SK-N-SH (cell line): ENCODE measurements around the gene ACVRL1. TPM values are rescaled to one million over a fixed set of nuclear protein-coding genes. Genes with fewer than 3 reads are reported as not detected.

ENCODE experiments used
- CTCF ChIA-PET: fragments of 300-600, 350-600 bp; formaldehyde crosslinking; extraction: SDS; loops from one replicate; lab custom pipeline; 2021; lab: Yijun Ruan, JAX
- POLR2A ChIA-PET: fragments of 350-600 bp; sonication (Branson Sonifier 250); formaldehyde crosslinking; extraction: SDS; loops from one replicate; lab custom pipeline; 2020; ENCODE audit warnings: antibody characterized with exemption, inconsistent platforms; lab: Yijun Ruan, JAX
- DNase-seq: peaks from one replicate; pipeline ENCODE4 v3.0.0; 2012
- H2AFZ ChIP-seq: fragments of 200-600 bp; sonication (generic); 2 replicates; pipeline ENCODE4 v1.8.1; 2016; ENCODE audit warnings: antibody characterized with exemption, mild to moderate bottlenecking, low read depth
- H3F3A ChIP-seq: fragments of 200-600 bp; sonication (generic); replicated peaks from 2 replicates; pipeline ENCODE3; 2016; ENCODE audit warnings: antibody characterized with exemption, mild to moderate bottlenecking; ENCODE audit not compliant: insufficient read depth
- H3K27ac ChIP-seq, 2 experiments: fragments of 200-500 bp in 1 of 2; fragments of 200-600 bp in 1 of 2; sonication (Bioruptor generic) in 1 of 2; sonication (generic), shearing (Covaris generic) in 1 of 2; 2 replicates each; pipeline versions ENCODE4 v1.5.1 to v1.6.1; 2014 to 2016; ENCODE audit warnings: low read depth in 2 of 2, inconsistent platforms in 1 of 2, low read length in 1 of 2, mild to moderate bottlenecking in 1 of 2, mixed read lengths in 1 of 2
- H3K27me3 ChIP-seq: fragments of 200-600 bp; sonication (generic), shearing (Covaris generic); 2 replicates; pipeline ENCODE4 v1.6.1; 2016; ENCODE audit warnings: mixed run types; ENCODE audit not compliant: insufficient read depth
- H3K36me3 ChIP-seq, 2 experiments: fragments of 200-500 bp in 1 of 2; fragments of 200-600 bp in 1 of 2; sonication (Bioruptor generic) in 1 of 2; sonication (generic) in 1 of 2; replicated peaks in 1 of 2; 2 replicates each; pipeline versions ENCODE3 to v1.5.1; 2014 to 2016; ENCODE audit warnings: low read length in 1 of 2, mild to moderate bottlenecking in 1 of 2; ENCODE audit not compliant: insufficient read depth in 2 of 2, control insufficient read depth in 1 of 2
- H3K4me1 ChIP-seq, 2 experiments: fragments of 200-500 bp in 1 of 2; fragments of 200-600 bp in 1 of 2; sonication (Bioruptor generic) in 1 of 2; sonication (generic), shearing (Covaris generic) in 1 of 2; 2 replicates each; pipeline versions ENCODE4 v1.5.1 to v1.6.1; 2014 to 2016; ENCODE audit warnings: low read depth in 1 of 2, low read length in 1 of 2, mixed run types in 1 of 2; ENCODE audit not compliant: insufficient read depth in 2 of 2, control insufficient read depth in 1 of 2
- H3K4me2 ChIP-seq: fragments of 200-600 bp; sonication (generic), shearing (Covaris generic); 2 replicates; pipeline ENCODE4 v1.6.1; 2017; ENCODE audit warnings: mixed run types
- H3K4me3 ChIP-seq, 2 experiments: fragments of 200-500 bp in 1 of 2; fragments of 200-600 bp in 1 of 2; sonication (Bioruptor generic) in 1 of 2; sonication (generic), shearing (Covaris generic) in 1 of 2; 2 replicates each; pipeline versions ENCODE4 v1.5.1 to v1.8.1; 2014 to 2016; ENCODE audit warnings: low read depth in 2 of 2, inconsistent platforms in 1 of 2, low read length in 1 of 2, mild to moderate bottlenecking in 1 of 2, mixed read lengths in 1 of 2, moderate library complexity in 1 of 2
- H3K79me2 ChIP-seq: fragments of 200-600 bp; sonication (generic); 2 replicates; pipeline ENCODE4 v1.8.1; 2017; ENCODE audit warnings: mild to moderate bottlenecking; ENCODE audit not compliant: insufficient read depth
- H3K9ac ChIP-seq: fragments of 200-600 bp; sonication (generic); 2 replicates; pipeline ENCODE4 v1.6.1; 2017; ENCODE audit warnings: mixed run types
- H3K9me2 ChIP-seq: fragments of 200-600 bp; sonication (generic); 2 replicates; pipeline ENCODE4 v1.6.1; 2017; ENCODE audit warnings: mixed run types
- H3K9me3 ChIP-seq: fragments of 200-600 bp; sonication (generic); 2 replicates; pipeline ENCODE4 v1.6.1; 2017; ENCODE audit warnings: mixed run types, mild to moderate bottlenecking, moderate library complexity
- H4K20me1 ChIP-seq: fragments of 200-600 bp; sonication (generic); 2 replicates; pipeline ENCODE4 v1.6.1; 2017; ENCODE audit warnings: mild to moderate bottlenecking, mixed run types; ENCODE audit not compliant: insufficient read depth
- CHD2 ChIP-seq: fragments of 150-350 bp; IDR thresholded peaks from 2 replicates; pipeline ENCODE4 v1.6.1; 2018; ENCODE audit warnings: low read length; ENCODE audit not compliant: partially characterized antibody
- EP300 ChIP-seq, 2 experiments: IDR thresholded peaks; 2 replicates each; pipeline versions ENCODE4 v1.4.0 to v1.6.1; 2012; ENCODE audit warnings: borderline replicate concordance in 1 of 2, low read depth in 1 of 2, low read length in 1 of 2
- EZH2phosphoT487 ChIP-seq: fragments of 200-600 bp; sonication (generic); IDR thresholded peaks from 2 replicates; pipeline ENCODE4 v1.6.1; 2017; ENCODE audit warnings: low read depth, mixed run types, mild to moderate bottlenecking, antibody characterized with exemption, moderate library complexity, borderline replicate concordance
- FOSL2 ChIP-seq: IDR thresholded peaks from 2 replicates; pipeline ENCODE4 v1.4.0; 2012; ENCODE audit warnings: low read depth, mild to moderate bottlenecking, moderate library complexity, borderline replicate concordance
- GATA2 ChIP-seq: sonication (generic); formaldehyde crosslinking; IDR thresholded peaks from 2 replicates; pipeline ENCODE4 v1.5.0; 2020; ENCODE audit warnings: mild to moderate bottlenecking, missing genetic modification reagents
- JUND ChIP-seq: IDR thresholded peaks from 2 replicates; pipeline ENCODE4 v1.4.0; 2012
- MXI1 ChIP-seq: IDR thresholded peaks from 2 replicates; pipeline ENCODE4 v1.6.1; 2012; ENCODE audit warnings: mild to moderate bottlenecking, low read depth, low read length, improper control_type of control experiment
- RAD21 ChIP-seq: IDR thresholded peaks from 2 replicates; pipeline ENCODE4 v1.6.1; 2012; ENCODE audit warnings: mild to moderate bottlenecking, low read length
- RCOR1 ChIP-seq: fragments of 150-350 bp; IDR thresholded peaks from 2 replicates; pipeline ENCODE4 v1.6.1; 2017; ENCODE audit warnings: antibody characterized with exemption, low read length
- RFX5 ChIP-seq: IDR thresholded peaks from 2 replicates; pipeline ENCODE4 v1.6.1; 2012; ENCODE audit warnings: mild to moderate bottlenecking, improper control_type of control experiment, low read length
- SIN3A ChIP-seq: IDR thresholded peaks from 2 replicates; pipeline ENCODE4 v1.6.1; 2012; ENCODE audit warnings: low read depth, mild to moderate bottlenecking, low read length, moderate library complexity, borderline replicate concordance
- SMC3 ChIP-seq: IDR thresholded peaks from 2 replicates; pipeline ENCODE4 v1.6.1; 2012; ENCODE audit warnings: low read depth, low read length, improper control_type of control experiment
- TCF12 ChIP-seq: IDR thresholded peaks from 2 replicates; pipeline ENCODE4 v1.4.0; 2012
- YY1 ChIP-seq: IDR thresholded peaks from 2 replicates; pipeline ENCODE4 v1.4.0; 2012; ENCODE audit warnings: low read depth, mild to moderate bottlenecking
- WGBS: methylation state at CpG from one replicate; pipeline ENCODE4 v1.1.6; 2017; ENCODE audit warnings: low lambda C conversion rate; 5-methylcytosine and 5-hydroxymethylcytosine counted together
- polyA plus RNA-seq, 3 experiments: library from polyadenylated mRNA; depleted of rRNA; stranded (reverse); fragments of >200 nt; gene quantifications; 2 replicates each; pipeline ENCODE4 v1.2.3, GENCODE V29; 2012
- TF ChIP-seq, protein P1 (sequence below): fragments of 200-600 bp; sonication (generic); IDR thresholded peaks from 2 replicates; pipeline ENCODE4 v1.6.1; 2017; ENCODE audit warnings: antibody characterized with exemption, mild to moderate bottlenecking, moderate library complexity
- TF ChIP-seq, protein P2 (sequence below): IDR thresholded peaks from 2 replicates; pipeline ENCODE4 v1.4.0; 2012; ENCODE audit warnings: low read depth, borderline replicate concordance

Gene ACVRL1
- polyA plus RNA-seq, 1 of the 3 experiments (the other 2 are of a cell fraction) = 0.07 TPM

DNA sequence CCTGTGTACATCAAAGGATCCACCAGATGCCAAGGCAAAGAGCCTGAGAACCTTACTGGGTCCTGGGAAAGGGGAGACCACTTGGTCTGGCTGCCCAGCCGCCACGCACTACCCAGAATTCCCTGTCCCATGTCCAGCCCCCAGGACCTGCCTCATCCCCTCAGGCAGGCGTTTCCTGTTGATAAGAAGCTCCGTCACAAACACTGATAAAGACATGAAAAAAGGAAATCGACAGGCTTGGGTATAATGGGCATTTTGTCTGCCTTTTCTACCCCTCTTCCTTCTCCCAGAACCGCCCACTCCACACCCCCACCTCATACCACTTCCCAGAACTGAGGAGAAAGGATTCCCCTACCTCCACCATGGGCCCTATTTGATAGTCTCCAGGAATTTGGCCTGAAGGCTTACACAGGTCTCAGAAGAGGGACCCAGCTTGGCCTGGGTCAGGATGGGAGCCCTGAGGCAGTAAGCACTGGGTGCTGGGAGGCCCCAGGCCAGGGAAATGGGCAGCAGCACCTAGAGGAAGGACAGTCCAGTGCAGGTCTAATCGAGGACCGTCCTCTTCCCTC lies 18.8 kb downstream of the ACVRL1 start (continued):
- TF ChIP-seq YY1 = no peak
- TF ChIP-seq TCF12 = no peak
- no peak for TF ChIP-seq RFX5
- no peak for TF ChIP-seq EP300 (IDR thresholded peaks at IDR 0.05; ENCODE audit: borderline replicate concordance in 1 of 2, low read depth in 1 of 2, low read length in 1 of 2)

DNA sequence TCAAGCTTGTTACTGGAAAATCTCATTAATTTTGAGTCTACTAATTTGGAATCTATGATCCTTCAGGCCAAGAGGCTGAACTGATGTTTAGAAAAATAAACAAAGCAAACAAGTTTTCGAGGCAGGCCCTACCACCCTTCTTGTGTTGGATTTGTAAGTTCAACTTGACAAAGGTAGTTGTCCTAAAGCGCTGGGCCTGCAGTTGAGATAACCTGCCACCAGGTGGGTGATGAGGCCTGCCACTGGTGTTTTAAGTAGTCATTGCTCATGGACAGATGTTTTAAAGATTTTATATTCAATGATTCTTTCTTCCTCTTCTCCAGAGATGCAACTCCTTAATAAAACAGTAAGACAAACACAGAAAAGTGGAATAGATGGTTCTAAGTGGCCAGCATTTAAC lies 19.4 kb downstream of the ACVRL1 start:
- Histone ChIP-seq H3K4me1 (peaks cover 0 to 21% of the 10 kb centered on the region in 2 experiments; a peak in 2 of 4 replicates), H3K79me2 (no peaks in the 10 kb centered on the region), H3K27me3 (no peaks in the 10 kb centered on the region), H3F3A (no peaks in the 10 kb centered on the region), H3K27ac (no peak overlapping the region; a peak in 1 of 4 replicates), H3K36me3 (no peaks in the 10 kb centered on the region), H3K9me2 (no peaks in the 10 kb centered on the region), H3K9me3 (no peaks in the 10 kb centered on the region), H3K9ac (no peak overlapping the region), H4K20me1 (no peaks in the 10 kb centered on the region), H3K4me3 (no peak overlapping the region), H3K4me2 (no peak overlapping the region), H2AFZ (no peak overlapping the region)
- 88% methylated on average over 2 of the region's 2 CpGs for WGBS
- peak; percentile 62 for TF ChIP-seq RAD21
- TF ChIP-seq FOSL2 = no peak
- TF ChIP-seq SMC3 = peak; percentile 50
- TF ChIP-seq, protein P1, sequence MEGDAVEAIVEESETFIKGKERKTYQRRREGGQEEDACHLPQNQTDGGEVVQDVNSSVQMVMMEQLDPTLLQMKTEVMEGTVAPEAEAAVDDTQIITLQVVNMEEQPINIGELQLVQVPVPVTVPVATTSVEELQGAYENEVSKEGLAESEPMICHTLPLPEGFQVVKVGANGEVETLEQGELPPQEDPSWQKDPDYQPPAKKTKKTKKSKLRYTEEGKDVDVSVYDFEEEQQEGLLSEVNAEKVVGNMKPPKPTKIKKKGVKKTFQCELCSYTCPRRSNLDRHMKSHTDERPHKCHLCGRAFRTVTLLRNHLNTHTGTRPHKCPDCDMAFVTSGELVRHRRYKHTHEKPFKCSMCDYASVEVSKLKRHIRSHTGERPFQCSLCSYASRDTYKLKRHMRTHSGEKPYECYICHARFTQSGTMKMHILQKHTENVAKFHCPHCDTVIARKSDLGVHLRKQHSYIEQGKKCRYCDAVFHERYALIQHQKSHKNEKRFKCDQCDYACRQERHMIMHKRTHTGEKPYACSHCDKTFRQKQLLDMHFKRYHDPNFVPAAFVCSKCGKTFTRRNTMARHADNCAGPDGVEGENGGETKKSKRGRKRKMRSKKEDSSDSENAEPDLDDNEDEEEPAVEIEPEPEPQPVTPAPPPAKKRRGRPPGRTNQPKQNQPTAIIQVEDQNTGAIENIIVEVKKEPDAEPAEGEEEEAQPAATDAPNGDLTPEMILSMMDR = peak; percentile 36; the same call in 1 of the 2 replicates
- POLR2A ChIA-PET = no interaction called here
- DNase-seq = no peak
- CTCF ChIA-PET = interaction anchor here (0.6 to 10.1 kb wide), 13 partner anchors 10 to 104 kb away, joined by 3 to 55 read pairs (median 5); no protein-coding TSS in a partner anchor

DNA sequence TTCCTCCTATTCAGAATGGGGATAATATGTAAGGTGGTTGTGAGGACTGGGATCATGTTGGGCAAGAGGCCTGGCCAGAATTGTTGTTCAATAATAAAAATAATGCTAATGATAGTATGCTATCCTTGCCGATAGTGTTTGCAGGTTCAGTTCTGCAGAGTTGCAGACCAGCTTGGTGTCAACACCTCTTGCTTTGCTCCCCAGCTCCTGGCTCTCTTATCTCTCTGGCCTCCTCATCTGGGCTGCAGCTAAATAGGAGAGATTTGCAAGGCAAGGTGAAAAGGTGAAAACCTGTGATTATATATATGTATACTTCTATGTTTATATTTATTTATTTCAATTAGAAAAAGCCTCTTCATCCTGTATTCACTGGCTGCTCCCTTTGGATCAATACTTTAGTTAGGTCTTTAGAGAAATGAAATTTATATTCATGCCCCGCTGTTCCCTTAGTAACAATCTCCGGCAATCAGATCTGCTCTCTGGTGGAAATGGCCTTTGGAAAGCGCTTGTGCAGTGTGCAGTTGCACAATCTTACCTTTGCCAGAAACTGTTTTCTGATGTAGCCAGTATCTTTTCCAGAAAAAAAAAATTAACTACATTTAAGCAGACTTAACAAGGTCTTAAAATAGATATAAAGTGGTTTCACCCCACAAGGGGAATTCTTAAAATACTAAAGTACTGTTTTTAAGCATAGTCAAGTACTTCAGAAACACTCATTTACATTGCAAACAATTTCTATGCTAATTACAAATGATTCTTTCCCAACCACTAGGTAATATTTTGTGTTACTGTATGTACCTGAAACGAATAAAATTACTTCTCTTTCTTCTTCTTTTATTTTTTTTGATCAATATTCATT lies 25.1 kb downstream of the ACVRL1 start:
- POLR2A ChIA-PET = interaction anchor here (0.6 to 1.4 kb wide), 3 partner anchors 9 to 1416 kb away, joined by 3 to 4 read pairs (median 3); no protein-coding TSS in a partner anchor
- peaks cover 0 to 18% of the 10 kb centered on the region in 2 experiments; a peak in 2 of 4 replicates for H3K4me1 ChIP-seq
- 18% methylated on average over 5 of the region's 5 CpGs for WGBS

More for the DNA sequence above, 25.1 kb downstream of the ACVRL1 start:
- Histone ChIP-seq H3K79me2 (no peaks in the 10 kb centered on the region), H3K36me3 (no peaks in the 10 kb centered on the region), H2AFZ (no peak overlapping the region), H3K9me3 (no peaks in the 10 kb centered on the region), H3K27me3 (no peaks in the 10 kb centered on the region; the same call in 1 of the 2 replicates), H3K4me2 (no peak overlapping the region), H3K27ac (peak overlapping the region in 1 of 2 experiments; percentile 93; a peak in 2 of 4 replicates), H4K20me1 (no peaks in the 10 kb centered on the region), H3K9ac (no peak overlapping the region), H3F3A (no peaks in the 10 kb centered on the region), H3K9me2 (no peaks in the 10 kb centered on the region), H3K4me3 (no peak overlapping the region)
- CTCF ChIA-PET = interaction anchor here (0.6 to 1.9 kb wide), 7 partner anchors 15 to 61 kb away, joined by 3 to 6 read pairs (median 4); no protein-coding TSS in a partner anchor
- DNase-seq = peak; percentile 69
- no peak for TF ChIP-seq EZH2phosphoT487
- TF ChIP-seq RCOR1 = 0 out of 2 replicates have a peak, but pooled peaks have one; percentile 18
- TF ChIP-seq EP300 (IDR thresholded peaks at IDR 0.05; ENCODE audit: borderline replicate concordance in 1 of 2, low read depth in 1 of 2, low read length in 1 of 2) = peak in 1 of 2 experiments; percentile 64; a peak in 1 of 4 replicates
- peak; percentile 20; the same call in 1 of the 2 replicates for TF ChIP-seq RAD21
- no peak for TF ChIP-seq SIN3A
- no peak for TF ChIP-seq JUND
- TF ChIP-seq RFX5 = peak; percentile 52; the same call in 1 of the 2 replicates
- TF ChIP-seq CHD2 = peak; percentile 39
- TF ChIP-seq GATA2 = peak; percentile 95
- TF ChIP-seq, protein P2, sequence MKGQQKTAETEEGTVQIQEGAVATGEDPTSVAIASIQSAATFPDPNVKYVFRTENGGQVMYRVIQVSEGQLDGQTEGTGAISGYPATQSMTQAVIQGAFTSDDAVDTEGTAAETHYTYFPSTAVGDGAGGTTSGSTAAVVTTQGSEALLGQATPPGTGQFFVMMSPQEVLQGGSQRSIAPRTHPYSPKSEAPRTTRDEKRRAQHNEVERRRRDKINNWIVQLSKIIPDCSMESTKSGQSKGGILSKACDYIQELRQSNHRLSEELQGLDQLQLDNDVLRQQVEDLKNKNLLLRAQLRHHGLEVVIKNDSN = no peak
- TF ChIP-seq MXI1 = peak; percentile 38; the same call in 1 of the 2 replicates
